ENCODE data around the gene DISP2. TPM values are rescaled to one million over a fixed set of nuclear protein-coding genes. Genes with fewer than 3 reads are reported as not detected.

Gene DISP2
- total and polyA plus RNA-seq, 4 donors, result under 0.01 to 0.23 (median under 0.01) TPM; not detected in 1

DNA sequence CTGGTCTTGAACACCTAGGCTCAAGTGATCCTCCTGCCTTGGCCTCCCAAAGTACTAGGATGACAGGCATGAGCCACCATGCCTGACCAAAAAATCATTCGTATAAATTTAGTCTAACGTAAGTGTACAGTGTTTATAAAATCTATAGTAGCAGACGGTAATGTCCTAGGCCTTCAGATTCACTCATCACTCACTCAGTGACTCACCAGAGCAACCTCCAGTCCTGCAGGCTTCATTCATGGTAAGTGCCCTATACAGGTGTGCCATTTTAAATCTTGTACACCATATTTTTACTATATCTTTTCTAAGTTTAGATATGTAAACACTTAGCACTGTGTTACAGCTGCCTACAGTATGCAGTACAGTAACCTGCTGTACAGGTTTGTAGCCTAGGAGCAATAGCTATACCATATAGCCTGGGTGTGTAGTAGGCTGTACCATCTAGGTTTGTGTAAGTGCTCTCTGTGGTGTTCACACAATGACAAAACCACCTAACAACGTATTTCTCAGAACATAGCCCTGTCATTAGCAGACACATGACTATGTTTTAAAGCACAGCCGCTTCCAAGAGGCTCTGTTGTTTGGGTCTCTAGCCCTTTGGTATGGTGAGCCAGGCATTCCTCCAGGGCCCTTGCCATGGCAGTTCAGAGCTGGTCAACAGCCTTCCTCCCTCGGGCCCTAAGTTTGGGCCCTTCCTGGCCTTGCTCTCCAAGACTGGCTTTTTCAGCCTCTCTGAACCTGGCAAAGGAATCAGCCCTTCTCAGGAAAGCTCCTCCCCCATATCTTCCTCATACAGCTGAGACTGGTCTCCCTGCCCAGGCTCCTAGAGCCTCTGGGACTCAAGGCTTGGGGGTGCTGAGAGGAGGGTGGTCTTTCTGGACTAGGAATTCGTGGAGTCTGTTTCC lies 15.4 kb upstream of the DISP2 start:
- 70% methylated on average over 7 of the region's 7 CpGs for WGBS
- no peak for DNase-seq (ENCODE audit: low spot score)
- Histone ChIP-seq H3K27me3 (ENCODE audit: control insufficient read depth in 4 of 4, insufficient read depth in 4 of 4, low read length in 3 of 4) (no peaks in the 10 kb centered on the region), H3K36me3 (ENCODE audit: control insufficient read depth in 4 of 4, insufficient read depth in 3 of 4, low read depth in 1 of 4, low read length in 3 of 4) (no peaks in the 10 kb centered on the region), H3K27ac (ENCODE audit: low read depth in 1 of 2, low read length in 2 of 2) (no peak overlapping the region), H3K4me3 (ENCODE audit: low read depth in 1 of 3, low read length in 3 of 3) (no peak overlapping the region), H3K4me1 (ENCODE audit: control insufficient read depth in 4 of 4, insufficient read depth in 4 of 4, low read length in 3 of 4) (peaks cover 7 to 27% (median 20%) of the 10 kb centered on the region in 4 donors), H3K9me3 (ENCODE audit: control insufficient read depth in 4 of 4, low read length in 3 of 4) (no peaks in the 10 kb centered on the region), H3K9ac (ENCODE audit: low read depth in 1 of 2, low read length in 2 of 2) (no peak overlapping the region)
- TF ChIP-seq SP1 (IDR thresholded peaks at IDR 0.05), result no peak
- TF ChIP-seq, protein P1, sequence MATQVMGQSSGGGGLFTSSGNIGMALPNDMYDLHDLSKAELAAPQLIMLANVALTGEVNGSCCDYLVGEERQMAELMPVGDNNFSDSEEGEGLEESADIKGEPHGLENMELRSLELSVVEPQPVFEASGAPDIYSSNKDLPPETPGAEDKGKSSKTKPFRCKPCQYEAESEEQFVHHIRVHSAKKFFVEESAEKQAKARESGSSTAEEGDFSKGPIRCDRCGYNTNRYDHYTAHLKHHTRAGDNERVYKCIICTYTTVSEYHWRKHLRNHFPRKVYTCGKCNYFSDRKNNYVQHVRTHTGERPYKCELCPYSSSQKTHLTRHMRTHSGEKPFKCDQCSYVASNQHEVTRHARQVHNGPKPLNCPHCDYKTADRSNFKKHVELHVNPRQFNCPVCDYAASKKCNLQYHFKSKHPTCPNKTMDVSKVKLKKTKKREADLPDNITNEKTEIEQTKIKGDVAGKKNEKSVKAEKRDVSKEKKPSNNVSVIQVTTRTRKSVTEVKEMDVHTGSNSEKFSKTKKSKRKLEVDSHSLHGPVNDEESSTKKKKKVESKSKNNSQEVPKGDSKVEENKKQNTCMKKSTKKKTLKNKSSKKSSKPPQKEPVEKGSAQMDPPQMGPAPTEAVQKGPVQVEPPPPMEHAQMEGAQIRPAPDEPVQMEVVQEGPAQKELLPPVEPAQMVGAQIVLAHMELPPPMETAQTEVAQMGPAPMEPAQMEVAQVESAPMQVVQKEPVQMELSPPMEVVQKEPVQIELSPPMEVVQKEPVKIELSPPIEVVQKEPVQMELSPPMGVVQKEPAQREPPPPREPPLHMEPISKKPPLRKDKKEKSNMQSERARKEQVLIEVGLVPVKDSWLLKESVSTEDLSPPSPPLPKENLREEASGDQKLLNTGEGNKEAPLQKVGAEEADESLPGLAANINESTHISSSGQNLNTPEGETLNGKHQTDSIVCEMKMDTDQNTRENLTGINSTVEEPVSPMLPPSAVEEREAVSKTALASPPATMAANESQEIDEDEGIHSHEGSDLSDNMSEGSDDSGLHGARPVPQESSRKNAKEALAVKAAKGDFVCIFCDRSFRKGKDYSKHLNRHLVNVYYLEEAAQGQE (IDR thresholded peaks at IDR 0.05), result no peak
- TF ChIP-seq JUND (IDR thresholded peaks at IDR 0.05), result no peak
- no peak for TF ChIP-seq RXRA (IDR thresholded peaks at IDR 0.05)
- TF ChIP-seq GABPA (IDR thresholded peaks at IDR 0.05 in 1 of 2, conservative IDR thresholded peaks at IDR 0.05 in 1 of 2), result no peak
- TF ChIP-seq, protein P2, sequence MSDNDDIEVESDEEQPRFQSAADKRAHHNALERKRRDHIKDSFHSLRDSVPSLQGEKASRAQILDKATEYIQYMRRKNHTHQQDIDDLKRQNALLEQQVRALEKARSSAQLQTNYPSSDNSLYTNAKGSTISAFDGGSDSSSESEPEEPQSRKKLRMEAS (IDR thresholded peaks at IDR 0.05), result no peak
- TF ChIP-seq YY1 (IDR thresholded peaks at IDR 0.05), result no peak
- TF ChIP-seq FOXA2 (IDR thresholded peaks at IDR 0.05), result no peak
- no peak for TF ChIP-seq HNF4A (conservative IDR thresholded peaks at IDR 0.05)
- TF ChIP-seq TAF1 (conservative IDR thresholded peaks at IDR 0.05), result no peak
- no peak for TF ChIP-seq NR2F2 (IDR thresholded peaks at IDR 0.05)
- no peak for TF ChIP-seq FOXA1 (IDR thresholded peaks at IDR 0.05)
- TF ChIP-seq, protein P3, sequence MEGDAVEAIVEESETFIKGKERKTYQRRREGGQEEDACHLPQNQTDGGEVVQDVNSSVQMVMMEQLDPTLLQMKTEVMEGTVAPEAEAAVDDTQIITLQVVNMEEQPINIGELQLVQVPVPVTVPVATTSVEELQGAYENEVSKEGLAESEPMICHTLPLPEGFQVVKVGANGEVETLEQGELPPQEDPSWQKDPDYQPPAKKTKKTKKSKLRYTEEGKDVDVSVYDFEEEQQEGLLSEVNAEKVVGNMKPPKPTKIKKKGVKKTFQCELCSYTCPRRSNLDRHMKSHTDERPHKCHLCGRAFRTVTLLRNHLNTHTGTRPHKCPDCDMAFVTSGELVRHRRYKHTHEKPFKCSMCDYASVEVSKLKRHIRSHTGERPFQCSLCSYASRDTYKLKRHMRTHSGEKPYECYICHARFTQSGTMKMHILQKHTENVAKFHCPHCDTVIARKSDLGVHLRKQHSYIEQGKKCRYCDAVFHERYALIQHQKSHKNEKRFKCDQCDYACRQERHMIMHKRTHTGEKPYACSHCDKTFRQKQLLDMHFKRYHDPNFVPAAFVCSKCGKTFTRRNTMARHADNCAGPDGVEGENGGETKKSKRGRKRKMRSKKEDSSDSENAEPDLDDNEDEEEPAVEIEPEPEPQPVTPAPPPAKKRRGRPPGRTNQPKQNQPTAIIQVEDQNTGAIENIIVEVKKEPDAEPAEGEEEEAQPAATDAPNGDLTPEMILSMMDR (IDR thresholded peaks at IDR 0.05; ENCODE audit: low read depth, low read length, missing input control), result no peak
- no peak for TF ChIP-seq HNF4G (IDR thresholded peaks at IDR 0.05)
- no peak for TF ChIP-seq EGR1 (IDR thresholded peaks at IDR 0.05; ENCODE audit: low read depth in 2 of 2)
- TF ChIP-seq, protein P4, sequence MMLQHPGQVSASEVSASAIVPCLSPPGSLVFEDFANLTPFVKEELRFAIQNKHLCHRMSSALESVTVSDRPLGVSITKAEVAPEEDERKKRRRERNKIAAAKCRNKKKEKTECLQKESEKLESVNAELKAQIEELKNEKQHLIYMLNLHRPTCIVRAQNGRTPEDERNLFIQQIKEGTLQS (IDR thresholded peaks at IDR 0.05), result no peak
- TF ChIP-seq RAD21 (IDR thresholded peaks at IDR 0.05), result no peak
- TF ChIP-seq, protein P5, sequence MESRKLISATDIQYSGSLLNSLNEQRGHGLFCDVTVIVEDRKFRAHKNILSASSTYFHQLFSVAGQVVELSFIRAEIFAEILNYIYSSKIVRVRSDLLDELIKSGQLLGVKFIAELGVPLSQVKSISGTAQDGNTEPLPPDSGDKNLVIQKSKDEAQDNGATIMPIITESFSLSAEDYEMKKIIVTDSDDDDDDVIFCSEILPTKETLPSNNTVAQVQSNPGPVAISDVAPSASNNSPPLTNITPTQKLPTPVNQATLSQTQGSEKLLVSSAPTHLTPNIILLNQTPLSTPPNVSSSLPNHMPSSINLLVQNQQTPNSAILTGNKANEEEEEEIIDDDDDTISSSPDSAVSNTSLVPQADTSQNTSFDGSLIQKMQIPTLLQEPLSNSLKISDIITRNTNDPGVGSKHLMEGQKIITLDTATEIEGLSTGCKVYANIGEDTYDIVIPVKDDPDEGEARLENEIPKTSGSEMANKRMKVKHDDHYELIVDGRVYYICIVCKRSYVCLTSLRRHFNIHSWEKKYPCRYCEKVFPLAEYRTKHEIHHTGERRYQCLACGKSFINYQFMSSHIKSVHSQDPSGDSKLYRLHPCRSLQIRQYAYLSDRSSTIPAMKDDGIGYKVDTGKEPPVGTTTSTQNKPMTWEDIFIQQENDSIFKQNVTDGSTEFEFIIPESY (IDR thresholded peaks at IDR 0.05), result no peak

Measured in liver (tissue), 9 donors.